ENCODE results near the gene MARF1.
"Not testable (repeated sequence)": the region's sequence is repeated elsewhere in the genome, so short reads cannot be mapped to it uniquely, and the experiment has no call there.

- not testable (repeated sequence) for TF ChIP-seq POLR2A (IDR thresholded peaks at IDR 0.05; ENCODE audit: low read length); GATA1 (IDR thresholded peaks at IDR 0.05; ENCODE audit: low read depth, low read length)
These were observed 6.4 kb upstream of the MARF1 start for GRCh38 chr16:15649311-15649710.
